Activated CD4-positive, alpha-beta T cell treated with anti-CD3 and anti-CD28 coated beads, Interleukin-2, amount 50 U/mL, for 4 hours (primary cell): Measurements from ENCODE around the gene CABLES1.
A peak's percentile ranks its signal among the peaks of the same experiment; 100 is the strongest.
"Not testable (repeated sequence)": the region's sequence is repeated elsewhere in the genome, so short reads cannot be mapped to it uniquely, and the experiment has no call there.

Source experiments
- DNase-seq, 2 experiments: peaks; one replicate each; pipeline ENCODE4 v3.0.0-alpha.2; 2020

The CABLES1 gene

GRCh38 chr18:23227726-23228070 is 92.4 kb downstream of the CABLES1 start:
- no peak for DNase-seq

GRCh38 chr18:23228102-23229061 is 93.1 kb downstream of the CABLES1 start:
- no peak for DNase-seq

GRCh38 chr18:23229472-23229871 is 94.2 kb downstream of the CABLES1 start:
- DNase-seq = no peak

- DNase-seq = no peak
Measured at GRCh38 chr18:23230686-23231085, 95.4 kb downstream of the CABLES1 start.

- DNase-seq = peak; percentile 45 to 49
Measured at GRCh38 chr18:23231340-23232021, 96.2 kb downstream of the CABLES1 start.

- DNase-seq = no peak
Measured at GRCh38 chr18:23232331-23232730, 97.0 kb downstream of the CABLES1 start.

- no peak for DNase-seq
Measured at GRCh38 chr18:23234619-23235018, 99.3 kb downstream of the CABLES1 start.

GRCh38 chr18:23235336-23235735 is 100.1 kb downstream of the CABLES1 start:
- DNase-seq = no peak

GRCh38 chr18:23235860-23236259 is 100.6 kb downstream of the CABLES1 start:
- no peak for DNase-seq

- no peak for DNase-seq
Measured at GRCh38 chr18:23236876-23237468, 101.7 kb downstream of the CABLES1 start.

GRCh38 chr18:23237524-23238151 is 102.4 kb downstream of the CABLES1 start:
- DNase-seq = peak in 1 of 2 experiments; percentile 11

GRCh38 chr18:23238152-23238531 is 102.9 kb downstream of the CABLES1 start:
- no peak for DNase-seq

GRCh38 chr18:23238651-23239349 is 103.5 kb downstream of the CABLES1 start:
- DNase-seq = no peak

GRCh38 chr18:23239350-23239692 is 104.0 kb downstream of the CABLES1 start:
- DNase-seq = no peak

GRCh38 chr18:23239885-23240608 is 104.8 kb downstream of the CABLES1 start:
- DNase-seq = no peak

GRCh38 chr18:23240609-23240930 is 105.3 kb downstream of the CABLES1 start:
- DNase-seq = no peak

- not testable (repeated sequence) for DNase-seq
Measured at GRCh38 chr18:23241833-23242496, 106.7 kb downstream of the CABLES1 start.

GRCh38 chr18:23243178-23243577 is 107.9 kb downstream of the CABLES1 start:
- DNase-seq = no peak

GRCh38 chr18:23243816-23244215 is 108.5 kb downstream of the CABLES1 start:
- no peak for DNase-seq

GRCh38 chr18:23244401-23244800 is 109.1 kb downstream of the CABLES1 start:
- DNase-seq = no peak

GRCh38 chr18:23245461-23245860 is 110.2 kb downstream of the CABLES1 start:
- DNase-seq = no peak

- no peak for DNase-seq
Measured at GRCh38 chr18:23247331-23247730, 112.0 kb downstream of the CABLES1 start.
